Mammary epithelial cell (primary cell): ENCODE data around the gene HNF4A.

Source experiments
- CTCF ChIP-seq, 2 donors: IDR thresholded peaks in 1 of 2; conservative IDR thresholded peaks in 1 of 2; 2 replicates each; pipeline ENCODE4 v1.5.1; 2011 to 2012; ENCODE audit warnings: inconsistent platforms in 2 of 2, low read length in 2 of 2, mild to moderate bottlenecking in 2 of 2, control low read depth in 1 of 2, low read depth in 1 of 2; ENCODE audit not compliant: insufficient read depth in 1 of 2; ENCODE audit errors: extremely low read depth in 1 of 2
- EZH2 ChIP-seq: IDR thresholded peaks from 2 replicates; pipeline ENCODE4 v1.6.1; 2012; ENCODE audit warnings: low read length, inconsistent platforms, borderline replicate concordance

- no peak for TF ChIP-seq CTCF (conservative IDR thresholded peaks at IDR 0.05 in 1 of 2, IDR thresholded peaks at IDR 0.05 in 1 of 2; ENCODE audit: extremely low read depth in 1 of 2, insufficient read depth in 1 of 2, low read depth in 1 of 2, low read length in 2 of 2)
- TF ChIP-seq EZH2 = no peak
Observed at GRCh38 chr20:44415833-44416715, 60.6 kb downstream of the HNF4A start.
